Measurements from ENCODE around the gene MTX3.

The MTX3 gene

GRCh38 chr5:79936002-79936645 lies 54.9 kb downstream of the MTX3 start:
- no peak for DNase-seq (ENCODE audit: low read depth in 2 of 2)

- no peak for DNase-seq (ENCODE audit: low read depth in 2 of 2)
Measured at GRCh38 chr5:79934681-79935080, 56.4 kb downstream of the MTX3 start.

GRCh38 chr5:79932510-79933504 lies 58.3 kb downstream of the MTX3 start:
- no peak for DNase-seq (ENCODE audit: low read depth in 2 of 2)

- no peak for DNase-seq (ENCODE audit: low read depth in 2 of 2)
Measured at GRCh38 chr5:79931866-79932265, 59.2 kb downstream of the MTX3 start.

- no peak for DNase-seq (ENCODE audit: low read depth in 2 of 2)
Measured at GRCh38 chr5:79931409-79931808, 59.7 kb downstream of the MTX3 start.

- DNase-seq (ENCODE audit: low read depth in 2 of 2): no peak
Measured at GRCh38 chr5:79929095-79929494, 62.0 kb downstream of the MTX3 start.
